H1 (cell line): ENCODE data around the gene AGRP. TPM values are rescaled to one million over a fixed set of nuclear protein-coding genes. Genes with fewer than 3 reads are reported as not detected.

Experiments used
- KDM4A ChIP-seq: IDR thresholded peaks from one replicate; pipeline ENCODE4 v1.7.1; 2012; ENCODE audit warnings: low read depth, mild to moderate bottlenecking, moderate library complexity, low read length, inconsistent platforms; ENCODE audit not compliant: severe bottlenecking
- POLR2AphosphoS5 ChIP-seq: IDR thresholded peaks from 2 replicates; pipeline ENCODE4 v1.6.1; 2011; ENCODE audit warnings: low read depth, low read length
- ZNF274 ChIP-seq: IDR thresholded peaks from 2 replicates; pipeline ENCODE4 v1.7.0; 2012; ENCODE audit warnings: low read length, borderline replicate concordance; ENCODE audit errors: extremely low read depth
- polyA plus RNA-seq, 7 experiments: library from polyadenylated mRNA; depleted of rRNA in 3 of 7; stranded (reverse) in 5 of 7; unstranded in 2 of 7; fragments of >200 nt in 5 of 7; fragments of 200-250 nt in 2 of 7; gene quantifications; 1 replicate in 5 of 7; 2 replicates in 1 of 7; 4 replicates in 1 of 7; pipeline versions ENCODE4 v1.2.1 to v1.2.3, GENCODE V29; 2011 to 2013; ENCODE audit warnings: missing spikeins in 2 of 7, mixed read lengths in 2 of 7
- total RNA-seq: library from RNA; stranded (reverse); fragmentation: NEBNext Ultra II Directional; extraction: Animal tissue kit (Norgen Biotek cat#: 25700); gene quantifications from 2 replicates; pipeline ENCODE4 v1.2.1, GENCODE V29; 2021
- TF ChIP-seq, protein P1 (sequence below): fragments of 300-600 bp; sonication (generic); IDR thresholded peaks from 2 replicates; pipeline ENCODE4 v1.7.1; 2012; ENCODE audit warnings: low read length, moderate library complexity, mild to moderate bottlenecking, inconsistent platforms; ENCODE audit not compliant: insufficient replicate concordance
- TF ChIP-seq, protein P2 (sequence below): IDR thresholded peaks from 2 replicates; pipeline ENCODE4 v1.6.1; 2011; ENCODE audit warnings: low read depth, mild to moderate bottlenecking, low read length; ENCODE audit not compliant: insufficient read depth
- TF ChIP-seq, protein P3 (sequence below): IDR thresholded peaks from 2 replicates; pipeline ENCODE4 v1.6.1; 2012; ENCODE audit warnings: low read length, inconsistent platforms

The AGRP gene
- total and polyA plus RNA-seq, 2 of the 8 experiments (the other 6 are each of a cell fraction or from before 2014, with no cell fraction given), result not detected

DNA sequence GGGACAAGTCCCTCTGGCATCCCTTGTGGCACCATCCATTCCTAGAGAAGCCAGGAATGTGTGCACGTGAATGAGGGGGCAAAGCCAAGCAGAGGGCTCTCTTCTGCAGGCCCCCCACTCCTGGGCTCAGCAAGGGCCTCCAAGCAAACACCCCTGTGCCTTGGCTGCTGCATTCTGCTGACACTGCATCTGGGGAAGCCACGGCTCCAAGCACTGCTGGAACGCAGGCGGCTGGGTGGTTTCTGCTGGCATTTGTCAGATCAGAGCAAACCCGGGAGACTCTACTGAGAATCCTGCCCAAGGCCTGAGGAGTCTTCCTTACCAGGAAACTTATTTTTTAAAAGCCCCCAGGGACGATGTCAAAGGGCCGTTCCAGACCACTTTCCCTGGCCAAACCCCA is 25.7 kb downstream of the AGRP start (continued):
- TF ChIP-seq, protein P1, sequence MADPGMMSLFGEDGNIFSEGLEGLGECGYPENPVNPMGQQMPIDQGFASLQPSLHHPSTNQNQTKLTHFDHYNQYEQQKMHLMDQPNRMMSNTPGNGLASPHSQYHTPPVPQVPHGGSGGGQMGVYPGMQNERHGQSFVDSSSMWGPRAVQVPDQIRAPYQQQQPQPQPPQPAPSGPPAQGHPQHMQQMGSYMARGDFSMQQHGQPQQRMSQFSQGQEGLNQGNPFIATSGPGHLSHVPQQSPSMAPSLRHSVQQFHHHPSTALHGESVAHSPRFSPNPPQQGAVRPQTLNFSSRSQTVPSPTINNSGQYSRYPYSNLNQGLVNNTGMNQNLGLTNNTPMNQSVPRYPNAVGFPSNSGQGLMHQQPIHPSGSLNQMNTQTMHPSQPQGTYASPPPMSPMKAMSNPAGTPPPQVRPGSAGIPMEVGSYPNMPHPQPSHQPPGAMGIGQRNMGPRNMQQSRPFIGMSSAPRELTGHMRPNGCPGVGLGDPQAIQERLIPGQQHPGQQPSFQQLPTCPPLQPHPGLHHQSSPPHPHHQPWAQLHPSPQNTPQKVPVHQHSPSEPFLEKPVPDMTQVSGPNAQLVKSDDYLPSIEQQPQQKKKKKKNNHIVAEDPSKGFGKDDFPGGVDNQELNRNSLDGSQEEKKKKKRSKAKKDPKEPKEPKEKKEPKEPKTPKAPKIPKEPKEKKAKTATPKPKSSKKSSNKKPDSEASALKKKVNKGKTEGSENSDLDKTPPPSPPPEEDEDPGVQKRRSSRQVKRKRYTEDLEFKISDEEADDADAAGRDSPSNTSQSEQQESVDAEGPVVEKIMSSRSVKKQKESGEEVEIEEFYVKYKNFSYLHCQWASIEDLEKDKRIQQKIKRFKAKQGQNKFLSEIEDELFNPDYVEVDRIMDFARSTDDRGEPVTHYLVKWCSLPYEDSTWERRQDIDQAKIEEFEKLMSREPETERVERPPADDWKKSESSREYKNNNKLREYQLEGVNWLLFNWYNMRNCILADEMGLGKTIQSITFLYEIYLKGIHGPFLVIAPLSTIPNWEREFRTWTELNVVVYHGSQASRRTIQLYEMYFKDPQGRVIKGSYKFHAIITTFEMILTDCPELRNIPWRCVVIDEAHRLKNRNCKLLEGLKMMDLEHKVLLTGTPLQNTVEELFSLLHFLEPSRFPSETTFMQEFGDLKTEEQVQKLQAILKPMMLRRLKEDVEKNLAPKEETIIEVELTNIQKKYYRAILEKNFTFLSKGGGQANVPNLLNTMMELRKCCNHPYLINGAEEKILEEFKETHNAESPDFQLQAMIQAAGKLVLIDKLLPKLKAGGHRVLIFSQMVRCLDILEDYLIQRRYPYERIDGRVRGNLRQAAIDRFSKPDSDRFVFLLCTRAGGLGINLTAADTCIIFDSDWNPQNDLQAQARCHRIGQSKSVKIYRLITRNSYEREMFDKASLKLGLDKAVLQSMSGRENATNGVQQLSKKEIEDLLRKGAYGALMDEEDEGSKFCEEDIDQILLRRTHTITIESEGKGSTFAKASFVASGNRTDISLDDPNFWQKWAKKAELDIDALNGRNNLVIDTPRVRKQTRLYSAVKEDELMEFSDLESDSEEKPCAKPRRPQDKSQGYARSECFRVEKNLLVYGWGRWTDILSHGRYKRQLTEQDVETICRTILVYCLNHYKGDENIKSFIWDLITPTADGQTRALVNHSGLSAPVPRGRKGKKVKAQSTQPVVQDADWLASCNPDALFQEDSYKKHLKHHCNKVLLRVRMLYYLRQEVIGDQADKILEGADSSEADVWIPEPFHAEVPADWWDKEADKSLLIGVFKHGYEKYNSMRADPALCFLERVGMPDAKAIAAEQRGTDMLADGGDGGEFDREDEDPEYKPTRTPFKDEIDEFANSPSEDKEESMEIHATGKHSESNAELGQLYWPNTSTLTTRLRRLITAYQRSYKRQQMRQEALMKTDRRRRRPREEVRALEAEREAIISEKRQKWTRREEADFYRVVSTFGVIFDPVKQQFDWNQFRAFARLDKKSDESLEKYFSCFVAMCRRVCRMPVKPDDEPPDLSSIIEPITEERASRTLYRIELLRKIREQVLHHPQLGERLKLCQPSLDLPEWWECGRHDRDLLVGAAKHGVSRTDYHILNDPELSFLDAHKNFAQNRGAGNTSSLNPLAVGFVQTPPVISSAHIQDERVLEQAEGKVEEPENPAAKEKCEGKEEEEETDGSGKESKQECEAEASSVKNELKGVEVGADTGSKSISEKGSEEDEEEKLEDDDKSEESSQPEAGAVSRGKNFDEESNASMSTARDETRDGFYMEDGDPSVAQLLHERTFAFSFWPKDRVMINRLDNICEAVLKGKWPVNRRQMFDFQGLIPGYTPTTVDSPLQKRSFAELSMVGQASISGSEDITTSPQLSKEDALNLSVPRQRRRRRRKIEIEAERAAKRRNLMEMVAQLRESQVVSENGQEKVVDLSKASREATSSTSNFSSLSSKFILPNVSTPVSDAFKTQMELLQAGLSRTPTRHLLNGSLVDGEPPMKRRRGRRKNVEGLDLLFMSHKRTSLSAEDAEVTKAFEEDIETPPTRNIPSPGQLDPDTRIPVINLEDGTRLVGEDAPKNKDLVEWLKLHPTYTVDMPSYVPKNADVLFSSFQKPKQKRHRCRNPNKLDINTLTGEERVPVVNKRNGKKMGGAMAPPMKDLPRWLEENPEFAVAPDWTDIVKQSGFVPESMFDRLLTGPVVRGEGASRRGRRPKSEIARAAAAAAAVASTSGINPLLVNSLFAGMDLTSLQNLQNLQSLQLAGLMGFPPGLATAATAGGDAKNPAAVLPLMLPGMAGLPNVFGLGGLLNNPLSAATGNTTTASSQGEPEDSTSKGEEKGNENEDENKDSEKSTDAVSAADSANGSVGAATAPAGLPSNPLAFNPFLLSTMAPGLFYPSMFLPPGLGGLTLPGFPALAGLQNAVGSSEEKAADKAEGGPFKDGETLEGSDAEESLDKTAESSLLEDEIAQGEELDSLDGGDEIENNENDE, result no peak
- TF ChIP-seq, protein P2, sequence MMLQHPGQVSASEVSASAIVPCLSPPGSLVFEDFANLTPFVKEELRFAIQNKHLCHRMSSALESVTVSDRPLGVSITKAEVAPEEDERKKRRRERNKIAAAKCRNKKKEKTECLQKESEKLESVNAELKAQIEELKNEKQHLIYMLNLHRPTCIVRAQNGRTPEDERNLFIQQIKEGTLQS, result no peak
- TF ChIP-seq POLR2AphosphoS5, result no peak
- no peak for TF ChIP-seq KDM4A
- TF ChIP-seq ZNF274, result no peak
- TF ChIP-seq, protein P3, sequence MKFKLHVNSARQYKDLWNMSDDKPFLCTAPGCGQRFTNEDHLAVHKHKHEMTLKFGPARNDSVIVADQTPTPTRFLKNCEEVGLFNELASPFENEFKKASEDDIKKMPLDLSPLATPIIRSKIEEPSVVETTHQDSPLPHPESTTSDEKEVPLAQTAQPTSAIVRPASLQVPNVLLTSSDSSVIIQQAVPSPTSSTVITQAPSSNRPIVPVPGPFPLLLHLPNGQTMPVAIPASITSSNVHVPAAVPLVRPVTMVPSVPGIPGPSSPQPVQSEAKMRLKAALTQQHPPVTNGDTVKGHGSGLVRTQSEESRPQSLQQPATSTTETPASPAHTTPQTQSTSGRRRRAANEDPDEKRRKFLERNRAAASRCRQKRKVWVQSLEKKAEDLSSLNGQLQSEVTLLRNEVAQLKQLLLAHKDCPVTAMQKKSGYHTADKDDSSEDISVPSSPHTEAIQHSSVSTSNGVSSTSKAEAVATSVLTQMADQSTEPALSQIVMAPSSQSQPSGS, result no peak
